GM12874 (cell line): ENCODE data around the gene LY6G6C.

Source experiments
- CTCF ChIP-seq: IDR thresholded peaks from 2 replicates; pipeline ENCODE4 v1.5.1; 2011; ENCODE audit warnings: low read depth, mild to moderate bottlenecking, control low read depth, low read length, moderate library complexity; ENCODE audit not compliant: insufficient read depth

LY6G6C gene

GRCh38 chr6:31676322-31676903 lies 45.1 kb downstream of the LY6G6C start:
- no peak for TF ChIP-seq CTCF

- TF ChIP-seq CTCF, result no peak
Observed at GRCh38 chr6:31669676-31670075, 51.9 kb downstream of the LY6G6C start, which contains the start of gene LY6G5B. LY6G5B (plus strand) TSS chr6:31669976; CDS start chr6:31670951, 975 bp downstream.
